CD4-positive, alpha-beta T cell treated with Interleukin-15 for 1 hour (primary cell): Measurements from ENCODE around the gene CYP2R1.

ENCODE experiments used
- DNase-seq: peaks from one replicate; pipeline ENCODE4 v3.0.0-alpha.2; 2020

Gene CYP2R1, protein sequence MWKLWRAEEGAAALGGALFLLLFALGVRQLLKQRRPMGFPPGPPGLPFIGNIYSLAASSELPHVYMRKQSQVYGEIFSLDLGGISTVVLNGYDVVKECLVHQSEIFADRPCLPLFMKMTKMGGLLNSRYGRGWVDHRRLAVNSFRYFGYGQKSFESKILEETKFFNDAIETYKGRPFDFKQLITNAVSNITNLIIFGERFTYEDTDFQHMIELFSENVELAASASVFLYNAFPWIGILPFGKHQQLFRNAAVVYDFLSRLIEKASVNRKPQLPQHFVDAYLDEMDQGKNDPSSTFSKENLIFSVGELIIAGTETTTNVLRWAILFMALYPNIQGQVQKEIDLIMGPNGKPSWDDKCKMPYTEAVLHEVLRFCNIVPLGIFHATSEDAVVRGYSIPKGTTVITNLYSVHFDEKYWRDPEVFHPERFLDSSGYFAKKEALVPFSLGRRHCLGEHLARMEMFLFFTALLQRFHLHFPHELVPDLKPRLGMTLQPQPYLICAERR

GRCh38 chr11:14892036-14892556, at the start of gene CYP2R1:
Gene CYP2R1, minus strand, starts transcription at chr11:14892231. Its CDS starts 26 bp downstream, at chr11:14892205.
- DNase-seq: peak; percentile 95

DNA sequence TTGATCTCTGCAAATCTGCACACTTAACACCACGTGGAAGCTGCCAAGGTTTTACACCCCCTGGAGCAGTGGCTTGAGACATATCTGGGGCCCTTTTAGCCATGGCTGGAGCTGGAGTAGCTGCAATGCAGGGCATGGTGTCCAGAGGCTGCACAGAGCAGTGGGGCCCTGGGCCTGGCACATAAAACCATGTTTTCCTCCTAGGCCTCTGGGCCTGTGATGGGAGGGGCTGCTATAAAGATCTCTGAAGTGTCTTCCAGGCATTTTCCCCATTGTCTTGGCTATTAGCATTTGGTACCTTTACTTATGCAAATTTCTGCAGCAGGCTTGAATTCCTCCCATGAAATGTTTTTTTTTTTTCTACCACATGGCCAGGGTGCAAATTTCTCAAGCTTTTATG, 46.9 kb upstream of the CYP2R1 start:
- no peak for DNase-seq

- DNase-seq: no peak
These were observed 42.8 kb upstream of the CYP2R1 start for GRCh38 chr11:14934641-14935351.

GRCh38 chr11:14932447-14932846, 40.4 kb upstream of the CYP2R1 start:
- no peak for DNase-seq

DNA sequence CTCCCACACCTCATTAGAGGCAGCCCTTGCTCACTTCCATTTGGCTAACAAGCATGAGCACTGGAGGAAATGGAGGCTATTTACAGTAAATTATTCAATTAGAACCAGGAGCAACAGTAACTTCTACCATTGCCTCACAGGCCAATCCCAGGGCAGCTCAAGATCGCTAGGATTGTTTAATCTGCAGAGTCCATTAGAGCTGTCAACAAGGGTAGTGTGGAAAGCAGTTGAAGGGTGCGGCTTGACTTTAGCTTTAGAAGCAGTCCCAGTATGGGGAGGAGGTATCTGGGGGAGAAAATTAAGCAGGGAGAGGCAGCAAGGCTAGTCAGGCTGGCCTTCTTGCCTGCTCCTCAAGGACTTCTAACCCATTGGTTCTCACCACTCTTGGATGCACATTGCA, 38.3 kb upstream of the CYP2R1 start:
- no peak for DNase-seq

- DNase-seq: no peak
These were observed 35.1 kb upstream of the CYP2R1 start for GRCh38 chr11:14927146-14927545.

DNA sequence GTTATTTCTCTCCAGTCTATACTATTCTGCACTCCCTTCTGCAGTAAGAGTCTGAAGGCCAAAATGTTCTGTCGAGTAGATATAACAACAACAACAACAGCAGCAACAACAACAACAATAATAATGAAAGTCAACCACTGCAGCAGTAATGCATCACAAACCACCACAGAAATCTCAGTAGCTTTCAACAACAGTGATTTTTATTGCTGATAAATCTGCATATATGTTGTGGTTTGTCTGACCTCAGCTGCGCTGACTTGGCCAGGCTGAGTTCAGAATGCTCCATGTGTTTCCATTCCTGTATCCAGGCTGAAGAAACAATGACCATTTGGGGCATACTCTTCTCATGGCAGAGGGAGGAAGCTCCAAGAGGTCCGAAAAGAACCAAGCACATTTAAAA, 32.3 kb upstream of the CYP2R1 start:
- DNase-seq: no peak

- no peak for DNase-seq
These were observed 24.4 kb upstream of the CYP2R1 start for GRCh38 chr11:14916403-14916802.

- DNase-seq: no peak
These were observed 22.5 kb upstream of the CYP2R1 start for GRCh38 chr11:14914536-14914935.

- peak; percentile 32 for DNase-seq
These were observed 16.3 kb upstream of the CYP2R1 start for GRCh38 chr11:14908214-14908880.

GRCh38 chr11:14907411-14908213, 15.6 kb upstream of the CYP2R1 start:
- DNase-seq: peak; percentile 82

DNA sequence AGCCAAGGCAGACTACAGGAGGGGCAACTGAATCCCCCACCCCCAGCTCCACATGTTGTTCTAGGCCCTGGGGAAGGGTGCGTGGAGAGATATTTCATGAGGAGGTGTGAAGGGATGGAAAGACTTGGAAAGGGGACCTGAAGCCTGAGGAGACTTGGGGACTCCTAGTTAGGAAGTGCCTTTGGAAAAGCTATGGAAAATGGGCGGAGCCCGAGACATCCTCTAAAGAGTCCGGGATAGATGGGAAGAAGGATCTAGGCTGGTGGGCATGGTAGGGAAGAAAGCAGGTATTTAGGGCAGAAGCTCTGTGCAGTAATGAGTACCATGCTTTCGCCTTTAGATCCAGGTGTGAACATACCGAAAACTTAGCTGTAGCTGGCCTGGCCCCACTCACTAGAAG, 15.0 kb upstream of the CYP2R1 start:
- no peak for DNase-seq

DNA sequence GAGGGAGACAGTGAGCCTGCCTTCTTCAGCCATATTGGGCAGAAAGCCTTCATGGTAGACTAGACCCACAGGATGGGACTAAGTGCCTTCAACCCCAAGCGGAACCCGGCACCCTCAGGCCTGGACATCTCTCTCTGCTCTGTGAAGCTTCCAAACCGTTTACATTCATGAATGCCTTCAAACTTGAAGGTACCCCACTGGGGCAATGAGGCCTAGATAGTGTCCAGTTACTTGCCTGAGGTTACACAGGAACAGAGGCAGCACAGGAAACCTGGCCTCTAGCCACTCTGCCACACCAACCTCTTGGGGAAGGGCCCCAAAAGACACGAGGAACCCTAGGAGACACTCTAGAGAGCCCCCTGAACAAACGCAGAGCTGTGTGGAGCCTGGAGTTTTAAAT, 14.5 kb upstream of the CYP2R1 start:
- no peak for DNase-seq

- peak; percentile 83 for DNase-seq
These were observed 13.3 kb upstream of the CYP2R1 start for GRCh38 chr11:14905104-14906033.

GRCh38 chr11:14904745-14905103, 12.7 kb upstream of the CYP2R1 start:
- peak; percentile 74 for DNase-seq

DNA sequence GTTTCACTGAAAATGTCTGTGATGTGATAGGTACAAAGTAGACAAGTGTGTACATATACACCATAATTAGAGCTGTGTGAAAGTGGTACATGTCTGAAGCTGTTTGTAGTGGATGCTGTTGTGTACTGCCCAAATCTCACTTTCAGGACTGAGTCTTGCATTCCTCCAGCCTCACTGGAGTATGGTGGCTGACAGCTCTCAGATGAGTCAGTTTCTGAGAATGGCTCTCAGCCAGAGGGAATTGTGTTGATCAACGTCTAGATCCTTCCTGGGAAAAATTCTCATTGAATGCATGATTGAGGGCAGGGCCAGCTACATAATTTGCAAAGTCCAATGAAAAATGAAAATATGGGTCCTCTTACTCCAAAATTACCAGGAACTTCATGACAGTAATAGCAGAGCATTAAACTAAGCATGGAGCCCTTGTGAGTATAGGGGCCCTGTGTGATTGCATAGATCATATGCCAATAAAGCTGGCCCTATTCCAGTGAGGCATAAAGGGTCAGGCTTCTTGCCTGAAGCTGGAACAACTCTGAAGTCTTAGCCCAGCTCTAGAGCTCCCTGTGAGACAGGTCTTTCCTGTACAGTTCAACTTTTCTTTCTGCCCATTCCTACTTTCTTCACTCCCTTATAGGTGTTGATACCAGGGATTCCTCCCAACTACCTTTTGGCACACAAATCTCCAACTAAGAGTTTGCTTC, 10.8 kb upstream of the CYP2R1 start:
- no peak for DNase-seq

DNA sequence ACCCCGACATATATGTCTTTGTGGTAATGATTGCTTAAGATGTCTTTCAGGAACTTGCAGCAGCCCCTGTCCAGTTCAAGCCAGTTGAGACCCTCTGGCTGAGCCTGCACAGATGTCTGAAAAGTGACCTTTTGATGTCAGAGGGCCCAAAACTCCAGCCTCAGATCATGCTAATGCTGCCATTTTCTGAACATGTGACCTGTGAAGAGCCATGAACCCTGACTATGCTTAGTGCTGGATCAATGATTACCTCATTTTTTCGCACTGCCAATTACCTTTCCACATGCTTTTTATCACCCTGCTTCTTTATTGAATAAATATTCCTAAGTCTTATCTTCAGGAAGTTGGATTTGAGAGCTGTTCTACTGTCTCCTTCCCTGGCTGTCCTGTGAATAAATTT, 6.9 kb upstream of the CYP2R1 start:
- DNase-seq: no peak

GRCh38 chr11:14898355-14898754, 6.3 kb upstream of the CYP2R1 start:
- no peak for DNase-seq

DNA sequence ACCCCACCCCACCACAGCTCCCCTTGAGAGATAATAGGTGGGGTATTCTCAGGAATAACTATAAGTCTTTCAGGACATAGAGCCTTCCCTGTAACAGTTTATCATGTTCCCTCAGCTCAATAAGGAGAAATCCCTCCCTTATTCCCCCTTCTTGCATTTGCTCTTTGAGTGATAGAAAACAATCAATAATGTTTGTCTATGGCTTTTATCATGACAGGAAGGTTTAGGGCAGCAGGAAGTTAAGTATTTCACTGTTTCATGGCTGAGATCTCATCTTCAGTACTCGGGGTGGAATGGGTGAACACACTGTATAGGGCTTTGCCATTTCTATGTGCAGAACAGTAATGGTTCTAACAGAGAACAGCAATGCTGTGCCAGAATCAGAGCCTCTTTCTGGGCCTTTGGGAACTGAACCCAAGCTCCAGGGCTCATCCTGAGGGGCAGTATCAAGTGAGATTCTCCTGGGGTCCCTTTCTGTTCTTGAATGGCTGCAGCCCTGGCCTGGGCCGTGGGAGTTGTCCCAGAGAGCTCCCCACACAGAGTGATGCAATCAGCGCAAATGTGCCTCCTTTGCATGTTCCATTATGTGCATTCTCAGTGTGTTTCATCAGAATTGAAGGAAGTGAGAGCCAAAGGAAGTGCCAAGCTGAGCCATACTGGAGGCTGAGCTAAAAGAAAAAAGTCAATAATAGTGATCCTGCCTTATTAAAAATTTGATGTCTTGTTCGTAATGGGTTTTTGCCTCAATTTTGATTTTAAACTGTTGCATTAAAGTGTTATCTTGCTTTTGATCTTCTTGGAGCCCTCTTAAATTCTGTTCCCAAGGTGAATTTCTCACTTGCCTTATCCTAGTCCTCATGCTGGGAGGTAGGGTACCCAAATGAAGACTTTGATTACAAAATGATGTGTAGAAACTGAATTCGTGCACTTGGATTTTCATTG, 2.9 kb upstream of the CYP2R1 start:
- DNase-seq: peak; percentile 50

DNA sequence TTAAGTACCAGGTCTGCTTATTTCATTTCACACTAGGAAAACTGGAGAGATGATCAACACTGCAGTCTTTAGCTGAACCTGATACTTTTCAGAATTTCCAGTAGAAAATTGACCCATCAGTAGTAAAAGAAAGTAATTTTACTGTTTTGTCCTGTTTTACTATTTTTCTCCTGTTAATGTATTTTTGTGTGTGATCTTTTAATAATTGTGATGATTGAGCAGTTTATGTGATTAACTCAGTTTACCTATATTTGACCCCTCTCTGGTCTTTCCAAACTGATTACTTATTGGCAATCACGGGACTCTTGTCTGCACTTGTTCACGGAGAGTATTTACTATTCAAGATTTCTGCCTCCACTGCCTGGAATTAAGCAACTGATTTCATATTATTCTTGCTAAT, 546 bp upstream of the CYP2R1 start:
- no peak for DNase-seq
